ENCODE data around the gene ALPP.
"Not testable (repeated sequence)": the region's sequence is repeated elsewhere in the genome, so short reads cannot be mapped to it uniquely, and the experiment has no call there.

ALPP gene

DNA sequence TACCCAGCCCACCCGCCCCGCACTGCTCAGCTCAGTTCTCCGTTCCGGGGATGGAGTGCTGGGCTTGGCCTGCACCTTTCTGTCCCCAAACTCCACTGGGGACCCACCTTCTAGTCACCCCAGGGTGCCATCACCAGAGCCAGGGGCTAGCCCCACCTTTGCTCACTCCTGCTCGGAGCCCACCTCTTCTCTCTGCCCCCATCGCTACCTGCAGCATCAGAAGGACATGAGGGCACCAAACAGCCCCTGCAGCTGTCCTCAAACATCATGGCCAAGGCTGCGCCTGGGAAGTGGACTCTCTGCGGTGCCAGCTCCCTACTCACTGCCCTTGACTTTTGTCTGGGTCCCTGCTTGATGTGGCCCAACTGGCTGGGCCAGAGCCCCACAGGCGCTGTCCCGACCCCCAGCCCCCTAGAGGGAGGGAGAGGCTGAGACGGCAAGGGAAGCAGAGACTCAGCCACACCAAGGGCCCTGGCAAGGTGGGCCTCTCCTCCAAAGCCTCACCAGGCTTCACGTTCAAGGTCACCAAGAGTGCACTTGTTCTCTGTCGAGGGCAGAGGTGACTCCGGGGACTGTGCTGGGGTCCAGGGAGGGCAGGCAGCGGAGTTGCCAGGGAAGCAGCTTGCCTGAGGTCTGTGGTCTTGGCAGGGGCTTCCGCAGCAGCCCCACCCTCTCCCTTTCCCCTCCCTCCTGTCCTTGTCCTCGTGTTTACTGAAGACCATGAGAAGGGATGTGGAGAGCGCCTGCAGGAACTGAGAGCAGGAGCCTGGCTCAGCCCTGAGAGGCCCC lies 13.6 kb upstream of the ALPP start:
- DNase-seq = not testable (repeated sequence)

- no peak for DNase-seq
Measured at GRCh38 chr2:232365621-232366321, 12.8 kb upstream of the ALPP start.

DNA sequence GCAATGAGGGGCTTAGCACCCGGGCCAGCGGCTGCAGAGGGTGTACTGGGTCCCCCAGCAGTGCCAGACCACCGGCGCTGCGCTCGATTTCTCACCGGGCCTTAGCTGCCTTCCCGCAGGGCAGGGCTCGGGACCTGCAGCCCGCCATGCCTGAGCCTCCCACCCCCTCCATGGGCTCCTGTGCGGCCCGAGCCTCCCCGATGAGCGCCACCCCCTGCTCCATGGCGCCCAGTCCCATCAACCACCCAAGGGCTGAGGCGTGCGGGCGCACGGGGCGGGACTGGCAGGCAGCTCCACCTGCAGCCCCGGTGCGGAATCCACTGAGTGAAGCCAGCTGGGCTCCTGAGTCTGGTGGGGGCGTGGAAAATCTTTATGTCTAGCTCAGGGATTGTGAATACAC lies 12.1 kb upstream of the ALPP start:
- DNase-seq = not testable (repeated sequence)

- DNase-seq = no peak
Measured at GRCh38 chr2:232367016-232367415, 11.5 kb upstream of the ALPP start.

DNA sequence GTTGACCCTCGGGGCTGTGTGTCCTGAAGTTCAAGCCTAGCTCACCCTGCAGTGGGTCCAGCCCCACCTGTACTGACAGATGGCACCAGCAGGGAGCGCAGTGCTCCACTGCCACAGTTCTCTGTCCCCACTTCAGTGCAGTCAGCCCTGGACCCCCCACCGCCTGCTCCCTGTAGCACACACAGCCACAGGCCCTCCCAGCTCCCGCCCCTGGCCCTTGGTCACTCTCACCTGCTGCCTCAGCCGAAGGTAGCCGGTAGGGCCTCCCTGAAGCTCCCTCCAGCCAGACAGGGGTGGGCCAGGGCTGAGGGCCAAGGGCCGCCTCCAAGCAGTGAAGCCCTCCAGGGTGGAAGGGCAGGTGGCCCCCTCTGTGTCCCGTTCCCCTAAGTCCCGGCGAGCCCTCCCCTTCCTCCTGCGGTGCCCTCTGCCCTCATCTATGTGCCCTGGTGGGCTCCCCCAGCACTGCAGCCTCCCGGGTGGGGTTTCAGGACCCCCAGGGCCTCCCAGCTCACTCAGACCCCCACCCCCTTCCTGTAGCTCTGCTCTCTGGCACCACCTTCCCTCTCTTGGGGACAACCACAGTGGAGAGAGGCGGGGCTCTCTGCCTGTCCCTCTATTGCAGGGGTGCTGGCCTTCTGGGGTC lies 10.8 kb upstream of the ALPP start:
- DNase-seq = no peak

DNA sequence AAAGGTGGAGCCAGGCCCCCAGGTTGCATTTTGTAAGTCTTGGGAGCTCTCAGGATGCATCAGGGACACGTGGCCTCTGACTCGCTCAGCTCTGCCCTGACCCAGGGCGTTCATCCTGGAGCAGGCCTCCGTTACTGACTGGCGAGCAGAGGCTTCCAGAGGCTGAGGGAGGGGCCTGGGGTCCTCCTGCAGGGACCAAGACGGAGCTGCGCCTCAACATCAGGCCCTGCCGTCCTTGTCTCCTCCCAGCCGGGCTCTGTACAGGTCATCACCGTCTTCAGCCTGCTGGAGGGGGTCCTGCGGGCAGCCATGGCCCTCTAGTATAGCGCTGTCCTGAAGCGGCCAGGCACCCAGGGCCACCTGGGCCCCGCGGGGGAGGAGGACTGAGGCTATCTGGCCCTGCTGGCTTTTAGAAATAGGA lies 10.2 kb upstream of the ALPP start:
- no peak for DNase-seq

DNA sequence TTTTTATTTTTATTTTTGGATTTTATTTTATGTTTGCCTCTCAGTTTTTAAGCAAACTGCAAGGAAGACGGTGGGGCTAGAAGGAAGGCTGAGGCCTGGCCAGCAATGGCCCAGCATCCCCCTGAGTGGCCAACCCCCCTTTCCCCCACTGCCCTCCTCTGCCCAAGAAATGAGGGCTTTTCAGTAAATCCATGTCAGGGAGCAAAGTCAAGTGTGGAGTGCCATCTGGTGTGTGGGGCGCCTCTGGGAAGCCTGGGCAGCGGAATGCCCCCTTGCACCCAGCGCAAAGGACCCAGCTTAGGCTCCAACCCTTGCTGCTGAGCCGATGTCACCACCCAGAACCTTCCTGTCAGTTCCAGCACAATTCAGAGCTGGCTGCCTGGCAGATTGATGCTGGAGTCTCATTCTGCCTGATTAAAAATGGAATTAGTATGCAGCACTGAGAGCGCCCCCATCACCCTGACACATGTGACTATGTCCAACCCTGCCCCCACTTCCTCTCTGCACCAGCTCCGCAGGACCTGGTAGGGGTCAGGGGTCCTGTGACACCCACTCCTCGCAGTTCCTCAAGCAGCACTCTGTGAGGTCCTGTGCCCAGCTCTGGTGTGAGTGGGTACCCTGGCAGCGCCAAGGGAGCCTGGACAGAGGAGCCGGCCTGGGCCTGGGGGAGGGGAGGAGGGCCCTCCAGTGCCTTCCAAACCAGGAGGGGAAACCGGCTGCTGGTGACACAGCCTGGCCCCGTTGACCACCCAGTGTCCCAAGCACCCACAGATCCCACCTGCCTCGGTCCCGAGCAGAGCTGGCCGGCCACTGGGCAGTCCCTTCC lies 9.2 kb upstream of the ALPP start:
- DNase-seq = no peak

GRCh38 chr2:232370007-232370406 lies 8.5 kb upstream of the ALPP start:
- not testable (repeated sequence) for DNase-seq

DNA sequence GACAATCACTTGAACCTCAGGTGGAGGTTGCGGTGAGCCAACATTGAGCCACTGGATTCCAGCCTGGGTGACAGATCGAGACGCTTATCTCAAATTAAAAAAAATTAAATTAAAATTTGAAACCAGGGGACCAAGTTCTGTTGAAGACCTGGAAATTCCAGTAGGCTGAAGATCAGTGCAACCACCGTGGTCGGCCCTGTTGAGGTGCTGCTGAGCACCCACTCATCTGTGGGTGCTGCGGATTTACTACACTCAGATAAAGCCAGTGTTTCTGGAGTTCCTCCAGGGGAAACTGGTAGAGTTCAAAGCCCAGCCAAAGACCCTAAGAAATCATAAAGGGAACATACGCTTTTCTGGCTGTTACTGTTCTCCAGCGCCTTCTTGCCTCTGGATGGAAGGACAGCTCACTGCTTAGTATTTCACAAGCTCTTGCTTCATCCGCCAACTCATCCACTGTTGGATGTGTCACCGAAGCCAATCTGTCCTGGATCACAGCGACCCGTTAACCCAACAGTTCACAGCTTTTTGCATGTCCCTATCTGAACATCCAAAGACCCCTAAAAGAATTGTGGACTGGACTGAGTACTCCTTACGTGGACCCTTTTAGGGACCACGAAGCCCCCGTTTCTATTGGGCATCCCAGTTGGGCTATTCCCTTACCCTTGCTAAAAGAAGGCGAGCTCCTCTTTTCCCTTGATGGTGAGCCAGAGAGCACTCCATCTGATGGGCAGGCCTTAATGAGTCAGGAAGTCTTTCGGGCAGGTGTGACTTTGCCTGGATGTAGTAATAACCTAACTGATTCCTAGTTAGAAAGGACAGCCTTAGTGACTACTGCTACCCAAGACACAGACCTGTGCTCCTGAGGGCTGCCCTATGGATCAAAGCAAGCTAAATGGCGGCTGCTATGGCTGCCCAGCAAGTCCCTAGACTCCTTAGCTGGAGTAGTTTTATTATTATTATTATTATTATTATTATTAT lies 6.0 kb upstream of the ALPP start:
- no peak for DNase-seq

GRCh38 chr2:232374356-232374755 lies 4.2 kb upstream of the ALPP start:
- no peak for DNase-seq

GRCh38 chr2:232375164-232375563 lies 3.4 kb upstream of the ALPP start:
- DNase-seq = no peak

DNA sequence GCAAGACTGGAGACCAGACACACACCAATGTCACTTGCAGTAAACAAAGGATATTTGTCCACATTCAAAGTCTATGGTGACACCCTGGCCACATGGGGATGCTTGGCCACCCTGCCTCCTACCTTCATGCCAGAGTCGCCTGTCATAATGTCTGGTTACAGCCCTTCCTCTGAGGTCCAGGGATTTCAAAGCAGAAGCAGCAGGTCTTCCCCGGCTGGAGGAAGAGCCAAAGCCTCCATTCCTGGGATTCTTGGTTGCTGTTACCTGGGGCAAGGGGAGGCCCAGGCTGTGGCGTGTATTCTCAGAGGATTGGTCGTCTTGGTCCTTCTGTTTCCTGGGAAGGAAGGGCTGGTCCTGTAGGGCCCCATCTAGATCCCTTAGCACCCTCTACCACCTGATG lies 2.3 kb upstream of the ALPP start:
- no peak for DNase-seq

DNA sequence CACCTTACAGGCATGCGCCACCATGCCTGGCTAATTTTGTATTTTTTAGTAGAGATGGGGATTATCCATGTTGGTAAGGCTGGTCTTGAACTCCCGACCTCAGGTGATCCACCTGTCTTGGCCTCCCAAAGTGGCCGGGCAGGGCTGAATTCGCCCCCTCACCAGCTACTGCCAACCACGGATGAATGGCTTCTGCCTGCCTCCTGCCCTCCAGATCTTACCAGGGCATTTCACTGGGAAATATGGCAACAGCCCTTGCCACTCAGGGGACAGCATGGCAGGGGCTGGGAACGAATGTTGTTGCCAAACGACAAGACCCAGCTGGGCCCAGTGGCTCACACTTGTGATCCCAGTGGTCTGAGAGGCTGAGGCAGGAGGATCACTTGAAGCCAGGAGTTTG lies 1.8 kb upstream of the ALPP start:
- no peak for DNase-seq

GRCh38 chr2:232377319-232377718 lies 1.2 kb upstream of the ALPP start:
- no peak for DNase-seq

DNA sequence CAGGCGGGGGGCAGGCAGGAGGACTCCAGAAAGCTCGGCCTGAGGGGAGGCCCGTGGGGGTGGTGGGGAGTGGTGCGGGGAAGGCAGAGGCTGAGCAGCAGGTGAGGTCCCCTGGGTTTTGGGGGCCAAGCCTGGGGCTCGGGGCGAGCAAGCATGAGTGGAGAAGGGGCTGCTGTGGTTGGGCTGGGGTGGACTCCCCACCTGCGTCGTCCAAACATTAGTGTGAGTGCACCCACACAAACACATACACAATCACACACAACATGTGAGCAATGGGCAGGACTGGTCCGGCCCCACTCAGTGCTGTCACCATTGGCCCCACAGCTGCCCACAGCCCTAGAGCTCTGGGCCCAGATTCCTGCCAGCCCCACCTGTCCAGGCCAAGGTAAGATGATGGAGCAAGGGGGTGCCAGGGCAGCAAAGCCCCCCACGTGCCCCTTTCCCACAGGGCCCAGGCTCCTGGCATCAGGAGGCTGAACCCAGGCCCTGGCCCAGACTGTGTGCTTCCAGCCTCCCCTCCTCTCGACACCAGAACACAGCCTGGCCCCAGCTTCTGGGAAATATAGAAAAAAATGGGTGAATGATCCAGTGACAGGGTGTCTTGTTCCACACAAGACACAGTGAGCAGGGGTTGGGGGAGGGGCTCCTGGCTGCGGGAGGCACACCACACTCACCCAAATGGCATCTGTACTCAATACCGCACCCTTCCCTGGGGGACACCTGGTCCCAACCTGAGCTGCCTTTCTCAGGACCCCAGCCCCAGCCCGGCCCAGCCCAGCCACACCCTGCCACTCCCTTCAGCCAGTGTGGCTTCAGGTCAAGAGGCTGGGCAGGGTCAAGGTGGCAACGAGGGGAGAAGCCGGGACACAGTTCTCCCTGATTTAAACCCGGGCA lies 463 bp upstream of the ALPP start:
- no peak for DNase-seq

DNA sequence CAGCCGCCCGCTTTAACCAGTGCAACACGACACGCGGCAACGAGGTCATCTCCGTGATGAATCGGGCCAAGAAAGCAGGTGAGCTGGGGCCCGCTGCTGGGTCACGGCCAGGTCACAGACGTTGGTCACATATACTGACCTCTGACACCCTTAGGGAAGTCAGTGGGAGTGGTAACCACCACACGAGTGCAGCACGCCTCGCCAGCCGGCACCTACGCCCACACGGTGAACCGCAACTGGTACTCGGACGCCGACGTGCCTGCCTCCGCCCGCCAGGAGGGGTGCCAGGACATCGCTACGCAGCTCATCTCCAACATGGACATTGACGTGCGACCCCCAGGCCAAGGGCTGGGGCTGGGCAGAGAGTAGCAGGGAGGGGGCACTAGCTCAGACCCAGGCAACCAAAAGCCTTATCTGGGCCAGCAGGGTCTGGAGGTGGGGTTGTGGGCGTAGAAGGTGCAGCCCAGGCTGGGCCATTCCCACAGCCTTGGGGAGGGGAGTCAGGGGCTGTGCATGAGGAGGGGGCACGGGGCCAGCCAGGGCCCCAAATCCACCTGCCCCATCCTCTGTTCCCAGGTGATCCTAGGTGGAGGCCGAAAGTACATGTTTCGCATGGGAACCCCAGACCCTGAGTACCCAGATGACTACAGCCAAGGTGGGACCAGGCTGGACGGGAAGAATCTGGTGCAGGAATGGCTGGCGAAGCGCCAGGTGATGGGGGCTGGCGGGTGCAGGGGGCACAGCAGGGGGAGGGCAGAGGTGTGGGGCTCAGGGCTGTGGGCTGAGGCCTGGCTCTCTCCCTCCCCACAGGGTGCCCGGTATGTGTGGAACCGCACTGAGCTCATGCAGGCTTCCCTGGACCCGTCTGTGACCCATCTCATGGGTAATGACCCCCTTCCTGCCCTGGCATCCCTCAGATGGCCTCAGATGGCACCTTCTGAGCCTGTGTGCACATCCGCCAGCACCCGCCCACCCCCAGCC lies 1.3 kb downstream of the ALPP start:
- not testable (repeated sequence) for DNase-seq

DNA sequence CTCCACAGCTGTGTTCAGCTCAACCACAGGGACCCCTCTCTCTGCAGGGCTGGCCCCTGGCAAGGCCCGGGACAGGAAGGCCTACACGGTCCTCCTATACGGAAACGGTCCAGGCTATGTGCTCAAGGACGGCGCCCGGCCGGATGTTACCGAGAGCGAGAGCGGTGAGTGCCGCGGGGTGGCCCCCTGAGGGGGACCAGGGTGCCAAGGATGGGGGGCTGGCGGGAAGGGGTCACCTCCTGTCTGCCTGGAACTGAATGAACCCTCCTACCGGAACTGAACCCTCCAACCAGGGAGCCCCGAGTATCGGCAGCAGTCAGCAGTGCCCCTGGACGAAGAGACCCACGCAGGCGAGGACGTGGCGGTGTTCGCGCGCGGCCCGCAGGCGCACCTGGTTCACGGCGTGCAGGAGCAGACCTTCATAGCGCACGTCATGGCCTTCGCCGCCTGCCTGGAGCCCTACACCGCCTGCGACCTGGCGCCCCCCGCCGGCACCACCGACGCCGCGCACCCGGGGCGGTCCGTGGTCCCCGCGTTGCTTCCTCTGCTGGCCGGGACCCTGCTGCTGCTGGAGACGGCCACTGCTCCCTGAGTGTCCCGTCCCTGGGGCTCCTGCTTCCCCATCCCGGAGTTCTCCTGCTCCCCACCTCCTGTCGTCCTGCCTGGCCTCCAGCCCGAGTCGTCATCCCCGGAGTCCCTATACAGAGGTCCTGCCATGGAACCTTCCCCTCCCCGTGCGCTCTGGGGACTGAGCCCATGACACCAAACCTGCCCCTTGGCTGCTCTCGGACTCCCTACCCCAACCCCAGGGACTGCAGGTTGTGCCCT lies 2.9 kb downstream of the ALPP start:
- DNase-seq = not testable (repeated sequence)

All from NCI-H1105 (cell line).